ENCODE data around the gene SLC29A3.
"Not testable (repeated sequence)": the region's sequence is repeated elsewhere in the genome, so short reads cannot be mapped to it uniquely, and the experiment has no call there.

The SLC29A3 gene

GRCh38 chr10:71284544-71285179, 34.4 kb upstream of the SLC29A3 start:
- no peak for DNase-seq (ENCODE audit: low spot score)

GRCh38 chr10:71285180-71285545, 33.9 kb upstream of the SLC29A3 start:
- DNase-seq (ENCODE audit: low spot score), result peak; percentile 28

- DNase-seq (ENCODE audit: low spot score), result no peak
Observed at GRCh38 chr10:71285986-71286385, 33.1 kb upstream of the SLC29A3 start.

GRCh38 chr10:71286521-71287294, 32.4 kb upstream of the SLC29A3 start:
- no peak for DNase-seq (ENCODE audit: low spot score)

- DNase-seq (ENCODE audit: low spot score), result no peak
Observed at GRCh38 chr10:71287456-71287855, 31.6 kb upstream of the SLC29A3 start.

- no peak for DNase-seq (ENCODE audit: low spot score)
Observed at GRCh38 chr10:71288461-71288860, 30.6 kb upstream of the SLC29A3 start.

- DNase-seq (ENCODE audit: low spot score), result no peak
Observed at GRCh38 chr10:71289421-71290130, 29.5 kb upstream of the SLC29A3 start.

- DNase-seq (ENCODE audit: low spot score), result no peak
Observed at GRCh38 chr10:71290331-71290730, 28.7 kb upstream of the SLC29A3 start.

GRCh38 chr10:71290806-71291527, 28.1 kb upstream of the SLC29A3 start:
- DNase-seq (ENCODE audit: low spot score), result no peak

GRCh38 chr10:71291528-71291900, 27.5 kb upstream of the SLC29A3 start:
- no peak for DNase-seq (ENCODE audit: low spot score)

GRCh38 chr10:71292624-71293445, 26.2 kb upstream of the SLC29A3 start:
- DNase-seq (ENCODE audit: low spot score), result no peak

GRCh38 chr10:71293446-71294084, 25.5 kb upstream of the SLC29A3 start:
- no peak for DNase-seq (ENCODE audit: low spot score)

- DNase-seq (ENCODE audit: low spot score), result no peak
Observed at GRCh38 chr10:71294091-71294561, 24.9 kb upstream of the SLC29A3 start.

- DNase-seq (ENCODE audit: low spot score), result no peak
Observed at GRCh38 chr10:71294856-71295255, 24.2 kb upstream of the SLC29A3 start.

- DNase-seq (ENCODE audit: low spot score), result no peak
Observed at GRCh38 chr10:71295641-71296040, 23.4 kb upstream of the SLC29A3 start.

- no peak for DNase-seq (ENCODE audit: low spot score)
Observed at GRCh38 chr10:71296086-71296485, 23.0 kb upstream of the SLC29A3 start.

- DNase-seq (ENCODE audit: low spot score), result not testable (repeated sequence)
Observed at GRCh38 chr10:71296811-71297210, 22.2 kb upstream of the SLC29A3 start.

- no peak for DNase-seq (ENCODE audit: low spot score)
Observed at GRCh38 chr10:71297343-71297742, 21.7 kb upstream of the SLC29A3 start.

GRCh38 chr10:71299071-71299785, 19.8 kb upstream of the SLC29A3 start:
- no peak for DNase-seq (ENCODE audit: low spot score)
